Nephron progenitor cell (in vitro differentiated cells): ENCODE measurements around the gene MAPK7.

ENCODE experiments used
- DNase-seq: peaks from one replicate; pipeline ENCODE4 v3.0.0; 2021
- H3K27ac Mint-ChIP-seq: 2 replicates; pipeline ENCODE4 v1.8.0; 2021; ENCODE audit warnings: mild to moderate bottlenecking, moderate library complexity, mixed read lengths
- H3K27me3 Mint-ChIP-seq: 2 replicates; pipeline ENCODE4 v1.8.0; 2021; ENCODE audit warnings: mild to moderate bottlenecking, low read depth, mixed read lengths; ENCODE audit not compliant: poor library complexity
- H3K36me3 Mint-ChIP-seq: 2 replicates; pipeline ENCODE4 v1.8.0; 2021; ENCODE audit warnings: low read depth, mixed read lengths
- H3K4me1 Mint-ChIP-seq: 2 replicates; pipeline ENCODE4 v1.8.0; 2021; ENCODE audit warnings: mixed read lengths
- H3K4me3 Mint-ChIP-seq: 2 replicates; pipeline ENCODE4 v1.8.0; 2021; ENCODE audit warnings: mild to moderate bottlenecking, moderate library complexity, mixed read lengths
- H3K9me3 Mint-ChIP-seq: 2 replicates; pipeline ENCODE4 v1.8.0; 2021; ENCODE audit warnings: mild to moderate bottlenecking, moderate library complexity, mixed read lengths
- CTCF ChIP-seq: fragments of 200-600 bp; sonication (generic); IDR thresholded peaks from 2 replicates; pipeline ENCODE4 v1.5.0; 2021; ENCODE audit warnings: antibody characterized with exemption

MAPK7 gene

GRCh38 chr17:19381361-19381740 is 3.1 kb downstream of the MAPK7 start:
- Mint-ChIP-seq H3K9me3 (no peaks in the 10 kb centered on the region), H3K27me3 (no peaks in the 10 kb centered on the region), H3K4me3 (no peak overlapping the region), H3K4me1 (peaks cover 47% of the 10 kb centered on the region), H3K36me3 (peaks cover 38% of the 10 kb centered on the region), H3K27ac (no peak overlapping the region)
- DNase-seq, result no peak
- TF ChIP-seq CTCF, result no peak

GRCh38 chr17:19381741-19382444 is 3.6 kb downstream of the MAPK7 start:
- H3K36me3 Mint-ChIP-seq, result peaks cover 38% of the 10 kb centered on the region
- peaks cover 48% of the 10 kb centered on the region for H3K4me1 Mint-ChIP-seq
- no peak for DNase-seq
- H3K9me3 Mint-ChIP-seq, result no peaks in the 10 kb centered on the region
- no peak overlapping the region for H3K27ac Mint-ChIP-seq
- TF ChIP-seq CTCF, result no peak
- no peak overlapping the region for H3K4me3 Mint-ChIP-seq
- no peaks in the 10 kb centered on the region for H3K27me3 Mint-ChIP-seq

- no peak for TF ChIP-seq CTCF
- H3K27me3 Mint-ChIP-seq, result no peaks in the 10 kb centered on the region
- peaks cover 38% of the 10 kb centered on the region for H3K36me3 Mint-ChIP-seq
- no peak overlapping the region for H3K27ac Mint-ChIP-seq
- no peak for DNase-seq
- H3K4me1 Mint-ChIP-seq, result peaks cover 54% of the 10 kb centered on the region
- H3K4me3 Mint-ChIP-seq, result no peak overlapping the region
- no peaks in the 10 kb centered on the region for H3K9me3 Mint-ChIP-seq
Observed at GRCh38 chr17:19382531-19383444, 4.5 kb downstream of the MAPK7 start.

- H3K27me3 Mint-ChIP-seq, result no peaks in the 10 kb centered on the region
- peaks cover 61% of the 10 kb centered on the region for H3K4me1 Mint-ChIP-seq
- DNase-seq, result no peak
- H3K9me3 Mint-ChIP-seq, result no peaks in the 10 kb centered on the region
- H3K27ac Mint-ChIP-seq, result peak overlapping the region; percentile 97
- no peak for TF ChIP-seq CTCF
- no peak overlapping the region for H3K4me3 Mint-ChIP-seq
- peaks cover 38% of the 10 kb centered on the region for H3K36me3 Mint-ChIP-seq
Observed at GRCh38 chr17:19383681-19384470, 5.6 kb downstream of the MAPK7 start.

- peaks cover 31% of the 10 kb centered on the region for H3K36me3 Mint-ChIP-seq
- DNase-seq, result no peak
- no peak for TF ChIP-seq CTCF
- H3K4me1 Mint-ChIP-seq, result peaks cover 62% of the 10 kb centered on the region
- H3K4me3 Mint-ChIP-seq, result no peak overlapping the region
- H3K27me3 Mint-ChIP-seq, result no peaks in the 10 kb centered on the region
- peak overlapping the region; percentile 97 for H3K27ac Mint-ChIP-seq
- H3K9me3 Mint-ChIP-seq, result no peaks in the 10 kb centered on the region
Observed at GRCh38 chr17:19384723-19385391, 6.6 kb downstream of the MAPK7 start.
